Transverse colon (tissue), 4 donors: ENCODE results near the gene ZDHHC22. TPM values are rescaled to one million over a fixed set of nuclear protein-coding genes. Genes with fewer than 3 reads are reported as not detected.

ENCODE experiments used
- DNase-seq: peaks from one replicate; pipeline ENCODE4 v3.0.0-alpha.2; 2019
- H3K27ac ChIP-seq, 4 donors: fragments of 200-600 bp; sonication (generic); 2 replicates each; pipeline ENCODE4 v1.5.1; 2016 to 2018; ENCODE audit warnings: inconsistent platforms in 4 of 4
- H3K27me3 ChIP-seq: fragments of 200-600 bp; sonication (generic); 2 replicates; pipeline ENCODE4 v1.5.1; 2017; ENCODE audit warnings: inconsistent platforms
- H3K36me3 ChIP-seq, 4 donors: fragments of 200-600 bp; sonication (generic); 2 replicates each; pipeline ENCODE4 v1.5.1; 2017 to 2019; ENCODE audit warnings: inconsistent platforms in 4 of 4
- H3K4me1 ChIP-seq, 4 donors: fragments of 200-600 bp; sonication (generic); 2 replicates each; pipeline ENCODE4 v1.5.1; 2017 to 2020; ENCODE audit warnings: inconsistent platforms in 4 of 4
- H3K4me3 ChIP-seq, 4 donors: fragments of 200-600 bp; sonication (generic); 1 replicate in 1 of 4; 2 replicates in 3 of 4; pipeline versions ENCODE4 v1.5.1 to v1.6.1; 2017 to 2019; ENCODE audit warnings: inconsistent platforms in 4 of 4
- H3K9me3 ChIP-seq, 2 donors: fragments of 200-600 bp; sonication (generic); 2 replicates each; pipeline ENCODE4 v1.5.1; 2017 to 2019; ENCODE audit warnings: inconsistent platforms in 2 of 2
- CTCF ChIP-seq, 5 experiments: fragments of 200-600 bp in 3 of 5; fragments of 450-650 bp in 2 of 5; sonication (generic) in 3 of 5; IDR thresholded peaks; 1 replicate in 2 of 5; 2 replicates in 3 of 5; pipeline ENCODE4 v1.5.1; 2016 to 2017; ENCODE audit warnings: antibody characterized with exemption in 5 of 5, inconsistent platforms in 3 of 5, mild to moderate bottlenecking in 2 of 5, moderate library complexity in 1 of 5
- EP300 ChIP-seq: sonication (generic); formaldehyde crosslinking; IDR thresholded peaks from one replicate; pipeline ENCODE4 v1.6.1; 2017; ENCODE audit warnings: antibody characterized with exemption, low read depth
- POLR2A ChIP-seq: fragments of 450-650 bp; IDR thresholded peaks from one replicate; pipeline ENCODE4 v1.6.1; 2016; ENCODE audit warnings: antibody characterized with exemption, mild to moderate bottlenecking, moderate library complexity
- POLR2AphosphoS5 ChIP-seq, 3 donors: sonication (generic); formaldehyde crosslinking; IDR thresholded peaks; one replicate each; pipeline ENCODE4 v1.6.1; 2016; ENCODE audit warnings: antibody characterized with exemption in 3 of 3
- WGBS, 2 donors: methylation state at CpG; one replicate each; pipeline ENCODE4 v1.1.5; 2018; ENCODE audit warnings: low coverage in 1 of 2; 5-methylcytosine and 5-hydroxymethylcytosine counted together
- in situ Hi-C, 4 donors: fragments of 200-750 bp; cut with MboI; loops; one replicate each; pipeline versions ENCODE4 v1.15.0 to v1.15.1; 2017; ENCODE audit warnings: low sequenced_read_pairs in 3 of 4, low pct_ligation_motif_present in 1 of 4, low pct_unique_long_range_greater_than_20kb in 1 of 4
- intact Hi-C: fragments of 100-400 bp; cut with DNase I; formaldehyde crosslinking; loops from one replicate; pipeline ENCODE4 v1.15.1; 2023; ENCODE audit warnings: low total_unique reads
- total RNA-seq, 4 donors: library from RNA; depleted of rRNA; stranded (reverse); fragments of >200 nt; gene quantifications; one replicate each; pipeline ENCODE4 v1.1.0, GENCODE V29; 2016

ZDHHC22 gene
- total RNA-seq, 4 donors from 2014 or later, result 0.14 TPM; not detected in 3

GRCh38 chr14:77123381-77124325 is 17.9 kb downstream of the ZDHHC22 start:
- Histone ChIP-seq H3K27ac (peak overlapping the region; percentile 75 to 84 (median 81)), H3K4me1 (peaks cover 28 to 57% (median 39%) of the 10 kb centered on the region in 4 donors), H3K4me3 (peak overlapping the region in 1 of 4 donors; percentile 59), H3K36me3 (no peaks in the 10 kb centered on the region), H3K9me3 (no peaks in the 10 kb centered on the region), H3K27me3 (peaks cover 14% of the 10 kb centered on the region)
- peak; percentile 95 for DNase-seq
- intact Hi-C loops, result no loop called here
- TF ChIP-seq POLR2AphosphoS5 (IDR thresholded peaks at IDR 0.05) (peak; percentile 15 to 87 (median 53)), POLR2A (peak; percentile 54), EP300 (peak; percentile 68), CTCF (IDR thresholded peaks at IDR 0.05) (no peak)
- WGBS, 2 donors, result 40 to 53% methylated on average over 3 to 9 of the region's 9 CpGs
- in situ Hi-C loops, result no loop called here

GRCh38 chr14:77122526-77123125 is 19.0 kb downstream of the ZDHHC22 start:
- DNase-seq, result no peak
- Histone ChIP-seq H3K27me3 (peaks cover 12% of the 10 kb centered on the region), H3K27ac (peak overlapping the region; percentile 75 to 84 (median 81)), H3K36me3 (no peaks in the 10 kb centered on the region), H3K4me3 (no peak overlapping the region), H3K9me3 (no peaks in the 10 kb centered on the region), H3K4me1 (peaks cover 28 to 57% (median 39%) of the 10 kb centered on the region in 4 donors)
- intact Hi-C loops, result no loop called here
- in situ Hi-C loops, result no loop called here
- TF ChIP-seq CTCF (IDR thresholded peaks at IDR 0.05) (no peak), POLR2A (no peak), POLR2AphosphoS5 (IDR thresholded peaks at IDR 0.05) (no peak), EP300 (no peak)
- WGBS, 2 donors, result 75 to 88% methylated on average over 2 to 6 of the region's 6 CpGs

GRCh38 chr14:77120771-77121743 is 20.5 kb downstream of the ZDHHC22 start:
- DNase-seq, result peak; percentile 59
- peaks cover 28 to 57% (median 39%) of the 10 kb centered on the region in 4 donors for H3K4me1 ChIP-seq
- H3K27ac ChIP-seq, result peak overlapping the region; percentile 75 to 84 (median 81)
- peaks cover 10% of the 10 kb centered on the region for H3K27me3 ChIP-seq
- H3K9me3 ChIP-seq, result no peaks in the 10 kb centered on the region
- TF ChIP-seq CTCF (IDR thresholded peaks at IDR 0.05), result no peak
- TF ChIP-seq POLR2AphosphoS5 (IDR thresholded peaks at IDR 0.05), result no peak
- no peak for TF ChIP-seq EP300
- no peak overlapping the region for H3K4me3 ChIP-seq
- intact Hi-C loops (no loop called here), in situ Hi-C loops (no loop called here)
- H3K36me3 ChIP-seq, result peaks cover 0 to 6% (median 0%) of the 10 kb centered on the region in 4 donors
- WGBS, 2 donors, result 44 to 48% methylated on average over 5 to 9 of the region's 9 CpGs
